ENCODE data around the gene PGR. TPM values are rescaled to one million over a fixed set of nuclear protein-coding genes. Genes with fewer than 3 reads are reported as not detected.

Gene PGR
- total RNA-seq, 1 experiment from 2014 or later: 0.24 TPM

DNA sequence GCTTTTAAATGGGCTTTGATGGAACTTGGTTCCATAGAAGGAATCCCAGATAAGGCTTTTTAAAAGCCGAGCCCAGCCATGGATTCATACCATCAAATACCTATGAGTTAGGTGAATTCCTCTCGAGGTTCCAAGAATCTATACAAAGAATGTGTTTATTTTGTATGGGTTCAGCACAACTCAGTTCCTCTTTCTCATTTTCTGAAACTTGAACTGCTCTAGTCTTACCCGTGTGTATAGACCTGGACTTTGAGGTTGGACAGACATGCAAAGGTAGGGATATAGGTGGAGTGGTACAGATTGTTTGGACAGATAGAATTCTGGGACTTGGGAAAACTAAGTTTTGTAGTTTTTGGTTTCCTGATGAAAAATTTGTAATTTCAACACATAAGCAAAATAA, 97.9 kb downstream of the PGR start:
- ChIA-PET POLR2A (ENCODE audit: low non-redundant PET) (no interaction called here), CTCF (no interaction called here)
- H3K9me3 ChIP-seq (ENCODE audit: low read depth, low read length, poor library complexity, severe bottlenecking): no peaks in the 10 kb centered on the region
- no peaks in the 10 kb centered on the region for H3K4me1 ChIP-seq (ENCODE audit: insufficient read depth, low read length, poor library complexity, severe bottlenecking)
- H3K27ac ChIP-seq (ENCODE audit: low read depth, low read length, poor library complexity, severe bottlenecking): no peak overlapping the region
- no peak for DNase-seq (ENCODE audit: low spot score)
- intact Hi-C loops (cut with micrococcal nuclease; ENCODE audit: unreplicated experiment): no loop called here
- BruUV-seq (replicated peaks): no TSS peak
- TF ChIP-seq CTCF (conservative IDR thresholded peaks at IDR 0.05; ENCODE audit: low read depth, low read length) (no peak), EZH2 (IDR thresholded peaks at IDR 0.05; ENCODE audit: borderline replicate concordance, low read depth, low read length, poor library complexity, severe bottlenecking) (no peak)
- H3K4me3 ChIP-seq (ENCODE audit: low read depth, low read length, poor library complexity, severe bottlenecking): no peak overlapping the region
- H3K36me3 ChIP-seq (ENCODE audit: insufficient read depth, low read length, poor library complexity, severe bottlenecking): no peaks in the 10 kb centered on the region
- H3K27me3 ChIP-seq (replicated peaks; ENCODE audit: insufficient read depth, low read depth, low read length, poor library complexity): no peaks in the 10 kb centered on the region

GRCh38 chr11:101030692-101031091, 98.9 kb downstream of the PGR start:
- BruUV-seq (replicated peaks): no TSS peak
- ChIA-PET CTCF (no interaction called here), POLR2A (ENCODE audit: low non-redundant PET) (no interaction called here)
- Histone ChIP-seq H3K4me3 (ENCODE audit: low read depth, low read length, poor library complexity, severe bottlenecking) (no peak overlapping the region), H3K27ac (ENCODE audit: low read depth, low read length, poor library complexity, severe bottlenecking) (no peak overlapping the region), H3K36me3 (ENCODE audit: insufficient read depth, low read length, poor library complexity, severe bottlenecking) (no peaks in the 10 kb centered on the region), H3K9me3 (ENCODE audit: low read depth, low read length, poor library complexity, severe bottlenecking) (no peaks in the 10 kb centered on the region), H3K4me1 (ENCODE audit: insufficient read depth, low read length, poor library complexity, severe bottlenecking) (no peaks in the 10 kb centered on the region), H3K27me3 (replicated peaks; ENCODE audit: insufficient read depth, low read depth, low read length, poor library complexity) (no peaks in the 10 kb centered on the region)
- TF ChIP-seq EZH2 (IDR thresholded peaks at IDR 0.05; ENCODE audit: borderline replicate concordance, low read depth, low read length, poor library complexity, severe bottlenecking) (no peak), CTCF (conservative IDR thresholded peaks at IDR 0.05; ENCODE audit: low read depth, low read length) (no peak)
- intact Hi-C loops (cut with micrococcal nuclease; ENCODE audit: unreplicated experiment): no loop called here
- no peak for DNase-seq (ENCODE audit: low spot score)

GRCh38 chr11:101030015-101030414, 99.6 kb downstream of the PGR start:
- intact Hi-C loops (cut with micrococcal nuclease; ENCODE audit: unreplicated experiment): no loop called here
- no peaks in the 10 kb centered on the region for H3K4me1 ChIP-seq (ENCODE audit: insufficient read depth, low read length, poor library complexity, severe bottlenecking)
- ChIA-PET CTCF (no interaction called here), POLR2A (ENCODE audit: low non-redundant PET) (no interaction called here)
- H3K27me3 ChIP-seq (replicated peaks; ENCODE audit: insufficient read depth, low read depth, low read length, poor library complexity): no peaks in the 10 kb centered on the region
- H3K27ac ChIP-seq (ENCODE audit: low read depth, low read length, poor library complexity, severe bottlenecking): no peak overlapping the region
- no peaks in the 10 kb centered on the region for H3K36me3 ChIP-seq (ENCODE audit: insufficient read depth, low read length, poor library complexity, severe bottlenecking)
- no peak overlapping the region for H3K4me3 ChIP-seq (ENCODE audit: low read depth, low read length, poor library complexity, severe bottlenecking)
- BruUV-seq (replicated peaks): no TSS peak
- DNase-seq (ENCODE audit: low spot score): no peak
- TF ChIP-seq EZH2 (IDR thresholded peaks at IDR 0.05; ENCODE audit: borderline replicate concordance, low read depth, low read length, poor library complexity, severe bottlenecking) (no peak), CTCF (conservative IDR thresholded peaks at IDR 0.05; ENCODE audit: low read depth, low read length) (no peak)
- no peaks in the 10 kb centered on the region for H3K9me3 ChIP-seq (ENCODE audit: low read depth, low read length, poor library complexity, severe bottlenecking)
